GM21360 (cell line): Measurements from ENCODE around the gene VWA5B2.
"Not testable (repeated sequence)": the region's sequence is repeated elsewhere in the genome, so short reads cannot be mapped to it uniquely, and the experiment has no call there.

ENCODE experiments used
- ATAC-seq: cut with Tn5 transposase; IDR thresholded peaks from one replicate; pipeline ENCODE4 v1.9.1; 2021; ENCODE audit warnings: mild to moderate bottlenecking, moderate library complexity; ENCODE audit not compliant: unreplicated experiment

Gene VWA5B2

DNA sequence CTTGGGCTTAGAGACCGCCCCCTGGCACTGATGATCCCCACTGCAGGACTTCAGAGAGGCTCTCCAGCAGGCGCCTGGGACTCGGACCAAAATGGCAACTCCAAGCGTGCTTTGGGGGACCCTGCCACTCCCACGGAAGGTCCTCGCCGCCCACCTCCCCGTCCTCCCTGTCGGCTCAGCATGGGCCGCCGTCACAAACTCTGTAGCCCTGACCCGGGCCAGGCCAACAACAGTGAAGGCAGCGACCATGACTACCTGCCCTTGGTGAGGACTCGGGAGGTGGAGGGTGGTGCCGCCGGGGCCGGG is 11.7 kb downstream of the VWA5B2 start:
- no peak for ATAC-seq

DNA sequence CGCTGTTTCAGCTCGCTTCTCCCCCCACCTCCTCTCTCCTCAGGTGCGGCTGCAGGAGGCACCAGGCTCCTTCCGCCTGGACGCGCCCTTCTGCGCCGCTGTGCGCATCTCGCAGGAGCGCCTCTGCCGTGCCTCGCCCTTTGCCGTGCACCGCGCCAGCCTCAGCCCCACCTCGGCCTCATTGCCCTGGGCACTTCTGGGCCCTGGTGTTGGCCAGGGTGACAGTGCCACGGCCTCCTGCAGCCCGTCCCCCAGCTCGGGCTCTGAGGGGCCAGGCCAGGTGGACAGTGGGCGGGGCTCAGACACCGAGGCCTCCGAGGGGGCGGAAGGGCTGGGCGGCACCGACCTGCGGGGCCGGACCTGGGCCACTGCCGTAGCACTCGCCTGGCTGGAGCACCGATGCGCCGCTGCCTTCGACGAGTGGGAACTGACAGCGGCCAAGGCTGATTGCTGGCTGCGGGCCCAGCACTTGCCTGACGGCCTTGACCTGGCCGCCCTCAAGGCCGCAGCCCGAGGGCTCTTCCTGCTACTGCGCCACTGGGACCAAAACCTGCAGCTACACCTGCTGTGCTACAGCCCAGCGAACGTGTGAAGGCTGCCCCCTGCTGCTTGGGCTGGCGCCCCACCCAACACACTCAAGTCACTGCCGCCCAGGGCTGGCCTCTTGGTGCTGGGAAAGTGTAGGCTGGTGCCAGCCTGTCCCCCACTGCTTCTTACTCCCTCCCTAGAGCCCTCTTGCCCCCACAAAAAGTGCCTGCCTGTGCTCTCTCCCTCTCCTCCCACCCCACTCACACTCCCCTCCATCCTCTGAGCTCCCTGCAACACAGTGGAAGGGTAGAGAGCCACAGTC is 12.3 kb downstream of the VWA5B2 start:
- ATAC-seq = no peak

DNA sequence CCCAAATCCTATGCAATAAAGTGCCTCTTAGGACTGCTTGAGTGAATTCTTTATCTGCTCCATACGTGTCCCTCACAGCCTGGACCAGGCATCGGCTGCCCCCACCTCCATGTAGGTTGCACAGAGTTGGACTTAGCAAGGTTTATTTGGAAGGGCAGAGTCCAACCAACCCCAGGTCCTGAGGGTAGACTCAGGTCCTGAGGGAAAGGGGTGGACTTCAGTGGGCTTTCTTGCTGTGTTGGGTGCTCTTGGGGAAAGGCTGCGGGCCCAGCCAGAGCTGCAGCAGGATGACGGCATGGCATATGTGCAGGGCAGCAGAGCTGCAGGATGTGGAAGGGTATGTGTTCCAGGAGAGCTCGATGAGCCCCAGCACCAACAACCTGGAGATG is 12.9 kb downstream of the VWA5B2 start:
- ATAC-seq = no peak

DNA sequence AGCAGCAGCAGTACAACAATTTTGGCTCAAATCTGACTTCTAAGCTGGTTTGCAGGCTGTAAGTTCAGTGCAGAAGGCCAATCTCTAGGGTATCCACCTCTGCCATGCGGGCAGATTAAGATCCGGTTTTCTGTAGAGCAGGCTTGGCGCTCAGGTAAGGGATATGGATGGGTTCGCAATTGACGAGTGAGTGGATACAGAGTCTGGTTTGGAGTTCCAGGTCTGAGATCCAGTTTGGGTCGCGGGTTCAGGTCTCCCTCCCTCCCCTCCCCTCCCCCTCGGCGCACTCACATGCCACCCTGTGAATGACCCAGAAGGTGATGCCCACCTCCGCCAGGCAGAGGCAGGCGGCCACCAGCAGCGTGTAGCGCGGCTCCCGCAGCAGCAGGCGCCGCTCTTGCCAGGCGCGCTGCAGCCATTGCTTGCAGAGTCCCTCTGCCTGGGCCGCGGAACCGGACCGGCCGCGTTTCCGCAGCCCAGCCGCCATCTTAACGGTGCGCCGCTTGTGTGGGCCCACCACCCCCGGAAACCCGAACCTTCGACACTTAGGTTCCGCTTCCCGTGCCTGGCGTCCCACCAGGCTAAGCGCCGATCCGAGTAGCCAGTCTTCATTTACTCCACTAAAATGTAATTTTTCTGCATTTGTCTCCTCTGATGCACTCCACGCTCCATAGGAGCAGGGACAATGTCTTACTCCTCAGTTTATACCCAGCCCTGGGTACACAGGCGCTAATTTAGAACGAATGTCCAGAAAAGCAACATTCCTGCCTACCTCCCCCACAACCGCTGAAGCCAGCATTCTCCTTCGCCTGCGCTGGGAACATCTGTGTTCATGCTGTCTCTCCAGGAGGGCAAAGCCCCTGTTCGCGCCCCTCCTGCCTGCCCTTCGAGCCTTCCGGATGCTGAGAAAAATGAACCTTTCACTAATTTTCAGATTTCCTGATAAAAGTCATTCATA is 19.3 kb downstream of the VWA5B2 start, which contains the start of gene ALG3:
ALG3 (minus strand) TSS at position 509 of the 958 bp plus-strand sequence; CDS start at position 487, 22 bp downstream.
- ATAC-seq = peak; percentile 52

DNA sequence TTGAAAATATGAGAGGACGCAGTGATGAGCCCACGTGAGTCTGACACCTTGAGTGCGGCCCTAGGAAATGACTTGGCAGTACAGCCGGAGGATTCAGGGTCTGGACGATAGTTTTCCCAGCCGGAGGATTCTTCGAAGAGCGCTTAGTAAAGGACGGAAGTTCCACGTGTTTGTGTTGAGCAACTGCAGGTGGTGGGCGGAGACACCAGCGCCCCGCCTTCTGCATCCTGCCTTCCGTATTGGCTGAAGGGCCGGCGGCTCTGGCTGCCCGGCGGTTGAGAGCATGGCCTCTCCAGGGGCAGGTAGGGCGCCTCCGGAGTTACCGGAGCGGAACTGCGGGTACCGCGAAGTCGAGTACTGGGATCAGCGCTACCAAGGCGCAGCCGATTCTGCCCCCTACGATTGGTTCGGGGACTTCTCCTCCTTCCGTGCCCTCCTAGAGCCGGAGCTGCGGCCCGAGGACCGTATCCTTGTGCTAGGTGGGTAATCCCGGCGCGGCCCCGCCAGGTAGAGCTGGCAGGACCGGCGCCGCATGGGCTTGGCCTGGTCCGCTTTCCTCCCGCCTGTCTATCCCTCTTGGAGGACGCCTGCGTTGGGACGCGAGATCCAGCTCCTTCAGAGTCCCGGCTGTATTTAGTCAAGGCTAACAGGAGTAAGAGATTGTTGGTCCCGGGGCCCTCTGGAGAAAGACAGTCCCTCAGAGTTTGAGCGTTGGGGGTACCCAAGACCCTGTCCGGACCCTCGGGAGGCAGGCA is 20.2 kb downstream of the VWA5B2 start, which contains the start of gene EEF1AKMT4:
EEF1AKMT4 (plus strand) TSS at position 261 of the 755 bp plus-strand sequence; CDS start at position 284, 23 bp downstream.
- ATAC-seq = peak; percentile 74

DNA sequence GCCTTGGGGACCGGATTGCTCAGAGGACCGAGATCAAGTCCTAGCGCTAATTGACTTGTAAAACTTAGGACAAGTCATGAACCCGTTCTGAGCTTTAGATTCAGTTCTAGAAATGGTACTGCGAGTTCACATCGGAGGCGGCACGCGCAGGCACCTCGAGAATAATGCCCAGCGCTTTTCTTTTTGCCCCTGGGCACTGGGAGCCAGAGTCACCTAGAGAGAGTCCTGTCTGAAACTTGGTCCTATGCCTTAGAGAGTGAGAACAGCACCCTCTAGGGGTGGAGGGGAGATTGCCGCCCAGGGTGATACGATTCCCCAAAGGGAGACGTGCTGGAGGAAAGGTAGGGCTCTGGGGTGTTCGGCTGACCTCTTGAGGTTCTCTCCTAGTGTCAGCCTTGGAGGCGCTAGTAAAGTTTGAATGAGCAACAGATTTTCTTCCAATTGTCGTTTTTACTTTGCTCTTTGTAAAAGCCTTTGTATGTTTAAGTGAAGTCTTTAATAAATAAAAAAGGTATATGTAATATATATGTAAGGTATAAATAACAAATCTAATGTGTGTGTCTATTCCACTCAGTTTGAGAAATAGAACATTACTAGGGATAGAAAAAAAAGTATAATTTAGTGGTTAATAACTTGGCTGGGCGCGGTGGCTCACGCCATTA is 20.9 kb downstream of the VWA5B2 start:
- ATAC-seq = peak; percentile 64

DNA sequence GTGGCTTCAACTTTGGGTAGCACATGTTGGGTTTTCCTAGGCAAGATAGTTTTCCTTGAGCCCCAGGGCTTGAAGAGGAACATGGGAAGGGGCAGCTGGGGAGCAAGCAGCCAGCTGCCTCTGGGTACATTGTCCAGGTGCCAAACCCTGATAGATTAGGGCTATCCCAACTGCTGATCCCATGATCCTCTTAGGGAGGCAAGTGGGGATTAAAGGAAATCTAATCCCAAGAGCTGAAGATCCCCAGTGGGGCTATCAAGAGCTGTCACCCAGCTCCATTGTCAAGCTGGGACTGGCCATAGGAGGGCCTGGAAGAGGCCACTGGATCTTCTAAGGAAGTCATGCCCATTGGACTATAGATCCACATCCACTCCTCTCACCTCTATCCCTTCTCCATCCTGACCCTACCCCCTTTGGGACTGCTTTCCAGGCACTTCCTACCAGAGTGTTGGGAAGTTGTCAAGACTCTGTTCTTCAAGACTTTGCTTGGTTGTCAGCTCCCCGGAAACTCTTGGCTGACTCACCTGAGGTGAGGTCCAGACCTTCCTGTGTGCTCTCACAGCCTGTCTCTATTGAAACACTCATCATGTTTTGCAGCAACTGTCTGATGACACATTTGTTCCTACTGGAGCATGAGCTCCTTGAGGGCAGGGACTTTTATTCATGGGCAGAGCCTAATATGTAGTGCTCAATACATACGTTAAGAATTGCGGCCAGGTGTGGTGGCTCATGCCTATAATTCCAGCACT is 26.1 kb downstream of the VWA5B2 start:
- ATAC-seq = no peak

DNA sequence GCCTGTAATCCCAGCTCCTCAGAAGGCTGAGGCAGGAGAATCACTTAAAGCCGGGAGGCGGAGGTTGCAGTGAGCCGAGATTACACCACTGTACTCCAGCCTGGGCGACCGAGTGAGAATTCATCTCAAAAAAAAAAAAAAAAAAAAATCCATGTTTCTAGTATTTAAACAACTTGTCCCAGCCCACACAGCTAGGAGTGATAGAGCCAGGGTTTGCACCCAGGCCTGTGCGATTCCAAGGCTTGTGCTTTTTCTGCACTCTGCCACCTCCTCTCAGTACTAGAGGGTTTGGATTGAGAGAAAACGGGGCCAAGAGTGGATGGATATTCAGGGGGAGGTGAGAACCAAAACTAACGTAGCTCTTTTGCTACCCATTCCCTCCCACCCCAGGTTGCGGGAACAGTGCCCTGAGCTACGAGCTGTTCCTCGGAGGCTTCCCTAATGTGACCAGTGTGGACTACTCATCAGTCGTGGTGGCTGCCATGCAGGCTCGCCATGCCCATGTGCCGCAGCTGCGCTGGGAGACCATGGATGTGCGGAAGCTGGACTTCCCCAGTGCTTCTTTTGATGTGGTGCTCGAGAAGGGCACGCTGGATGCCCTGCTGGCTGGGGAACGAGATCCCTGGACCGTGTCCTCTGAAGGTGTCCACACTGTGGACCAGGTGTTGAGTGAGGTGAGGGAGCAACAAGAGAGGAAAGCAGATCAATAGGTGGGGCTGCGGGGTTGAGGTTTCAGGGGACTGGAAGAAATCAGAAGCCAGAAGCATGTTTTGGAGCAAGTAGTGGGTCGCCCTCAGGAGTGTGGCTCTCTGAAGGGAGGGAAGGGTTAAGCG is 27.9 kb downstream of the VWA5B2 start:
- ATAC-seq = no peak

DNA sequence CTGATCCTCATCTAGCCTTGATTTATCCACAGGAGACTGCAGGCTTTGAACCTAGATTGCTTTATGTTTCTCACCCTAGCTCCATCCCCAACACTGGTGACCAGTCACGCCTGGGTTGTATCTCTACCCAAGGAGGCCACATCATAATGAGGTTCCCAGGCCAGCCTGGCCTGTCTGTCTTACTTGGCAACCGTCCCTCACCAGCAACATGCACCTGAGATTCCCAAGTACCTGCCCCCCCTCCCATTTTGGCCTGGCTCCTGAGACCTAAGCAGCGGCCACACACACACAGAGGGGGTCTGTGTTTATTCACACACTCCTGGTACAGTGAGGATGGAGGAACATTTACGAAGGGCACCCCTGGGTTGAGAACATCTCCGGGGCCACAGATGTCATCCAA is 29.5 kb downstream of the VWA5B2 start:
- ATAC-seq = no peak

DNA sequence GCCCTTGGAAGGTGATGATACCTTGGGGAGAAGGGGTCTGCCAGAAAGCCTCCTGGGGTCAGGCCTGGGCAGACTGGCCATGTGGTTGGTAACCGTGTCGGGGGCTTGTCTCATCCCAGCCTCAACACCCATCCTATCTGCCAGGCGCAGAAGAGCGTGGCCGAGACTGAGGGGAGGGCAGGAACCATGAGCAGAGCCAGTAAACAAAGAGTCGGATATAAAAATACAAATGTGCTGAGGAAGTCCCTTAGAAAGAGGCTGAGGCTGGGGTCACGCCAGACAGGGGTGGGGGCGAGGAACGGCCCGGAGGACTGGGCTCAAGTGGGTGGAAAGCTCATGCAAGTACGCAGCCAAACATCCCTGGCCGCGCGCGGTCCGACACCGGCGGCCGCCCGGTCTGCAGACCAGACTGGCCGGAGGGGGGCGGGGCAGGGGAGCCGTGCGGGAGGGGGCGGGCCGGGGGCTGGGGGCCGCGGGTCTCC is 30.1 kb downstream of the VWA5B2 start:
- no peak for ATAC-seq

DNA sequence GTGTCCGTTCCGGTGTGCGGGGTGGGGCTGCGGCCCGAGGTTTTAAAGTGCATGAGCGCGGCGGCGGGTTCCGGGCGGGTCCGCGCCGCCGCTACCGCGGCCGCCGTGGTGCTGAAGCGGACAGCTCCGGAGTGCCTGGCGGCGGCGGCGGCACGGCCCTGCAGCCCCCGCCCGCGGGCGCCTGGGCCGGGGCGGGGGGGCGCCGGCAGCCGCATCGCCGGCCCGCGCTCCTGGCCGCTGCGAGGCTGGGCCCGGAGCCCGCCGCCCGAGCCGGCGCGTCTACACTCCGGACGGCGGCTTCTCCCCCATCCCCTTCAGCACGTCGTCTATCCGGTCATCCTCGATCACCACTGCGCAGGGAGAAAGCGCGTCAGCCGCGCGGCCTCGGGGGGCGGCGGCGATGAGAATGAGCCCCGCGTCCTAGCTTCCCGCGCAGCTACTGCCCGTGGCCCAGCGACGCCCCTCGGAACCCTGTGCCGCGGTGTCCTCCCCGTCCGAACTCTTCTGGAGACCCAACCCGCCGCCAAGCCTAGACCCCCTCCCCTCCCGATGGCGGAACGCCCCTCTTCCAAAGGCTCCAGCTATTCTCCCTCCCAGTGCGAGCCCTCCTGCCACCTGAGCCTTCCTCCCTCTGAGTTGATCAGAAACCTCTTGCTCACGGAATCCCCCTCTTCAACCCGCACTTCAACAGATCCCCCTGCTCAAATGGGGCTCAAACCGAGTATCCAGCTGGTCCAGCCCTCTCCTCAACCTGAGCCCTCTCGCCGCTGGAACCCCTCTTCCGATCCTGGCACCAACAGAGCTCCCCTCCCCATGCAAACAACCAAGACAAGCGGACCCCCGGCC is 30.7 kb downstream of the VWA5B2 start:
- no peak for ATAC-seq

DNA sequence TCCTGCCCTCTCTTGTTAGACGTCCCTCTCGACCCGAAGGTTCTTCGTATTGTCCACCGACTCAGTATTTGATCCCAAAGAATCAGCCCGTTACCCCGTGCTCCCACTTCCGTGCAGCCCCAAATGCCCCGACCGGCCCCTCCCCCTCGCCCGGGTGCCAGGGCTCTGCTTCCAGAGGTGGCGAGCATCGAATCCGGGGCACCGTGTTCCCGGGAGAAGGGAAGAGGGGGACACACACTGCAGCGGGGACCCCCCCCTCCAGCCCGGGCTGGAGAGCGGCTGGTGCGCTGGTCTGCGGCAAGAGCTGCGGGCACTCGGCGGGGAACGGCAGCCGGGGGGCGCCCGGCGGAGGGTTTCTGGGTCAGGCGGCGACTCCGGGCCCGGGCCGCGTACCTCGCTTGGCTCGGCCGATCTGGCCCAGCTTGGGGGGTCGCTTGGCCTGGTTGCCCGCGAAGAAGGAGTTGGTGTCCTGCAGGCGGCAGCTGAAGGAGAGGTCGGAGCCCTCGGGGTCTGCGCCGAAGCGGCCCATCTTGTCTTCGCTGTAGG is 31.4 kb downstream of the VWA5B2 start:
- no peak for ATAC-seq

DNA sequence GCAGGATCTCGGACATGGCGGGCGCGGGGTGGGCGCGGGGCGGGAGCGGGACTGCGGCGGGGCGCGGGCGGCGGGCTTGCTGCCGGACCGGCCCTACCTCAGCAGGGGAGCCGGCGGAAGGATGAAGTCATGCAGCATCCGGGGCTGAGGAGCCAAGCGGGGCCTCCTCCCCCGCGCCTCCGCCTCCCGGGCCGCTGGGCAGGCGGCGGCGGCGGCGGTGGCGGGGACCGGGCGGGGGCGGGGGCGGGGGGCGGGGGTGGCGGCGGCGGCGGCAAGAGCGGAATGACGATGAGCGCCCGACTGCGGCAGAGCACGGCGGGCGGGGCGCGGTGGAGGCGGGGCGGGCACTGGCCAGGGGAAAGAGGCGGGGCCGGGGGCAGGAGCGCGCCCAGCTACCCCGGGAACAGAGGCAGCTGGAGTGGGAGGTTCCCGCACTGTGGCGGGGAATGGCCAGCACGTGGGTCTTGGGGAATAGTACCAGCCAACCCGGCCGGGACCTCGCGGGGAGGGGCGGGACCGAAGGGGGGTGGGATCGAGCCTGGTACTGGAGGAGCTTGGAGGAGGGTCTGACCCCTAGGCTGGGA is 32.0 kb downstream of the VWA5B2 start, which contains the start of gene CAMK2N2:
CAMK2N2 (minus strand) TSS at position 284 of the 584 bp plus-strand sequence; CDS start at position 16, 268 bp downstream.
- peak; percentile 46 for ATAC-seq

DNA sequence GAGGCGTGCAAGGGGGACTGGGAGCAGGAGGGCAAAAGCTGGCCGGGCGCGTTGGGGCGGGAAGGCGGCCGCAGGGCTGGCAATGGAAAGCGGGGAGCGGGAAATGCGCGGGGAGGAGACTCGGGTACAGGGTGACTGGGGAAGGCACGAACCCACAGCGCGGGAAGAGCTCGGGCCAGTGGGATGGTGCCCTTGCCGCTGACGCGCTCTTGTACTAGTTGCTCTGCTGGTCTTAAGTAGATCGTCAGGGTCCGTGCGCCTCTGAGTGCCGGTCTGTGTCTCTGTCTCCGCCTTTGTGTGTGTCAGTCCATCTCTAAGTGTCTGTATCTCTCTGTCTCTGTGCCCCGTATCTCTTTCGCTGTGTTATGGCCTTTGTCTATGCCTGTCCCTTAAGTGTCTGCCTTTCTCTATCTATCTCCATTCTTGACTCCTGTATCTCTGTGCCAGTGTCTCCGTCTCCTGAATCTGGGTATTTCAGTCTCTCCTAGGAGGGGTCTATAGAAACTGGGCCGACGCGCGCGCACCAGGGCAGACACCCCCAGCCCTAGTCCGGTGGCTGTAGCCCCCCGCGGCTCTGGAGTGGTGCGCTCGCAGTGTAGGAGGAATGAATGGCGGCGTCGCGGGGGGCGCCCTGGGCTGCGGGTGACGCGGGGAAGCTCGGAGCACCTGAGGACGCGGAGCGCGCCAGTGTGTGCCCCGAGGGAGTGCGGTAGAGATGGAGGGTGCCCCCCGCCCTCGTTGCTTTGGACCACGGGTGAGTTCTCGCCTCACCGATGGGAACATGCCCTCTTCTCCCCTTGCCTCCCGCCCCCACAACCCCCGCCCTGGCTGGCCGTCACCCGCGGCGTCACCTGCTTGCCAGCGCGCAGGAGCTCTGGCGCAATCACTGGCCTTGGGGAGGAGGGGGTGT is 32.7 kb downstream of the VWA5B2 start:
- ATAC-seq = peak; percentile 23

DNA sequence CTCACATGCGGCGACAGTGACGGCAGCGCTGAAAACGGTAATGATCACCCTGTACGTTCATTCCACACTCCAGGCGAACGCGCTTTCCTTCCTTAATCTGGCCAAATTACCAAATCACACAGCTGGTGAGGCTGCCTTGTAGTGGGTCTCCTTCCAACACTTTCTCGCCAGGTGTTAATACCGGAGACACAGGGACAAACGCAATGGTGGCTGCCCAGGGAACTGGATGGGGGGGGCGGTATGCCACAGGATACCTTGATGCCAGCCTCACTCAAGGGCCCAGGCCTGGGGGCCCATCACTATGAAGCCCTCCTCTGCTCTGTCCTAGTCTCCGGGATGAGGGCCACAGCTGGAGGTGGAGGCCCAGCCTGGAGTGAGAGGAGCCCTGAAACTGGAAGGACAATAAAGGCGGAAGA is 33.4 kb downstream of the VWA5B2 start:
- no peak for ATAC-seq

DNA sequence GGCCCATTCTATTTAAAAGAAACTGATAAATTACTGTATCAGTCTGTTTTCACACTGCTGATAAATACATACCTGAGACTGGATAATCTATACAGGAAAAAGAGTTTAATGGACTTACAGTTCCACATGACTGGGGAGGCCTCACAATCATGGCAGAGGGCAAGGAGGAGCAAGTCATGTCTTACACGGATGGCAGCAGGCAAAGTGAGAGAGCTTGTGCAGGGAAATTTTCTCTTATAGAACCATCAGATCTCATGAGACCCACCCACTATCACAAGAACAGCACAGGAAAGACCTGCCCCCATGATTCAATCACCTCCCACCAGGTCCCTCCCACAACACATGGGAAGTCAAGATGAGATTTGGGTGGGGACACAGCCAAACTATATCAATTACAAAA is 37.9 kb downstream of the VWA5B2 start:
- not testable (repeated sequence) for ATAC-seq
